NCI-H524 (cell line): ENCODE data around the gene MAP2K3.
A peak's percentile ranks its signal among the peaks of the same experiment; 100 is the strongest.

Experiments used
- DNase-seq, 2 experiments: peaks; one replicate each; lab custom pipeline; 2025; lab: John Stamatoyannopoulos, UW

Gene MAP2K3

DNA sequence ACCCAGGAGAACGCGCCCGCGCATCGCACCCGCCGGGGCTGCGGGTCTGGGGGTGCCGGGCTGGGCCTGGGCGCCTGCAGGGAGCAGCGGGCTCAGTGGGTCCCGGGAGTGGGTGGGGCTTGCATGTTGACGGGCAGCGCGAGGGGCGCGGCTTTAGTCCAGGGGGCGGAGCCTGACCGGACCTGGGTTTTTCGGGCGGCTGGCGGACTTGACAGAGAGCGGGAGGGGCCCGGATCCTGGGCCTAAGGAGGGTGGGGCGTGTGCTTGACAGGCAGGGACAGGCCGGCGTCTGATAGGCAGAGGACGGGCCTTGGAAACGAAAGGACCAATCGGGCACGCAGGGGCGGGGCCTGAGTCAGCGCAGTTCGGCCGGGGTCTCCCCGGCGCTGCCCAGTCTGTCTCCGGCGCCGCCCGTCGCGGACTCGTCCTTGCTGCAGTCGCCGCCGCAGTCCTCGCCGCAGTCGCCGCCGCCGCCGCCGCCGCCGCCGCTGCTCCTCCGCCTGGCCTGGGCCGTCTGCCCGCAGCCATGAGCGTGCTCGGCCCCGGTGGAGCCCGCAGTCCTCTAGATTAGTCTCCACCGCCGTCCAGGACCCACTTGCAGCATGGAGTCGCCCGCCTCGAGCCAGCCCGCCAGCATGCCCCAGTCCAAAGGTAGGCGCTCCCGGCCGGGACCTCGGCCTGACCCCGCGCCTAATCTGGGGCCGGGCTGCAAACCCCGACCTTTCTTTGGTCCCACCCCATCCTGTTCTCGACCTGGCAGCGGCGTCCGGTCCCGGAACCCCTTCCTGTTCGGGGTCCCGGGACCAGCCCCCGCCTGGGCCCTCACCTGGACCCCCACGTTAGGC is at the start of gene MAP2K3:
Gene MAP2K3 (plus strand): TSS at position 393 of the 845 bp plus-strand sequence. CDS start 210 bp downstream, at position 603.
- peak; percentile 99 for DNase-seq

DNA sequence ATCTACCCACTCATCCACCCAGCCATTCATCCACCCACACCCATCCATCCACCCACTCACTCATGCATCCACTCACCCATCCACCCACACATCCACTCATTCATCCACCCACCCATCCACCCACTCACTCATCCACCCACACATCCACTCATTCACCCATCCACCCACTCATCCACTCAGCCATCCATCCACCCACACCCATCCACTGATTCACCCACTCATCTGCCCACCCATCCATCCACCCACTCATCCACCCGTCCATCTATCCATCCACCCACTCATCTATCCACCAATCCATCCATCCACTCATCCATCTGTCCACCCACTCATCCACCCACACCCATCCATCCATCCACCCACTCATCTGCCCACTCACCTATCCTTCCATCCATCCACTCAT is 48.6 kb upstream of the MAP2K3 start:
- no peak for DNase-seq

DNA sequence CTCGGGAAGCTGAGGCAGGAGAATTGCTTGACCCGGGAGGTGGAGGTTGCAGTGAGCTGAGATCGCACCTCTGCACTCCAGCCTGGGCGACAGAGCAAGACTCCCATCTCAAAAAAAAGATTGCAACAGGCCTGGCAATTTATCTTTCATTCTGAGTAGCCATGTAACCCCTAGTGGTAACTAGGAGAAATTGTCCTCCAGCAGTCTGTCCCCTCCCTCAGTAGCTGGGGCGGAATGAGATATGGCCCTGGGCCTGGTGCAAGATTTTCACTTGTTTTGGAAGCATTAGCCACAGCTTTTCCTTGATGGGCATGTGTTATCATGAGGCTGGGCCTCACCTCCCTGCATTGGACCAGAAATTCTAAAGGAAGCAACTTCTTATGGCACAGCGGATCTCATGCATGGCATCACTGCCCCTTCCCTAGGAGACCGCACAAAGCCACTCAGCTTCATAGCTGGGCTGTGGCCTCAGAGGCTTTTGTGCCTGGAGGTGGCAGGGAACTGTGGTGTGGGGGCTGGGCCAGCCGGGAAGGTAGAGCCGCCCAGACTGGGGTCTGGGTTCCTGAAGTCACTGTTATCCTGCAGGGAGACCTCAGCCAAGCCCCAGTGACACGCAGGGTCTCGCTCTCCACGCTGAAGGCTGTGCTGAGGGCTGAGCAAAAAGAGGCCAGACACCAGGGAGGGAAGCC is 44.7 kb upstream of the MAP2K3 start:
- peak in 1 of 2 experiments; percentile 21 for DNase-seq

DNA sequence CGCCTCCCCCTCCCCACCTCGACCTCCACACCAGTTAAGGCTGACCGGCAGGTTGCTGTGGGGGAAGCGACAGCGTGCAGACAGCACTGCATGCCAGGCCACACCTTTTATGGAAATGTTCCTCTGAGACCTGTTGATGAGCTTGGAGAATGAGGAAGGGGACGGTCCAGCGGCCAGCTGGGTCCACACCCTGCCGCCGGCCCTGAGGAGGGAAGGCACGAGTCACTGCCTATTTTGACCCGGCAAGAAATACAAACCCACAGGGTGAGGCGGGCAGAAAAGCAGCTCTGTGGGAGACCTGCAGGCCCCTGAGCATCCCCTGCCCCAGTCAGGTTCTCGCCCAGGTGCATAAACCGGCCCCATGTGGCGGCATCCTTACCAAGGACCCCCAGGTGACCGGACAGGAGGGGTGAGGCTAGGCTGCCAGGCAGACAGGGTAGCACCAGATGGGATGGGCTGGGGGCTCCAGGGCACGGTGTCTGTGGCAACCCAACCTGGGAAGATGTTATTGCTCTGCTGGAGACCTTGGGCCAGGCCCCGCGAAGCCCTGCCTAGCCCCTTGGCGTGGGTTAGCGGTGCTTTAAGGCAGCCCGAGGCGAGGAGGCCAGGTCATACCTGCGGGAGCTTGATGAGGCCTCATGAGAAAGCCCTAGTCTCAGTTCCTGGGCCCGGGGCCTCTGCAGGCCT is 44.0 kb upstream of the MAP2K3 start:
- DNase-seq, result no peak

DNA sequence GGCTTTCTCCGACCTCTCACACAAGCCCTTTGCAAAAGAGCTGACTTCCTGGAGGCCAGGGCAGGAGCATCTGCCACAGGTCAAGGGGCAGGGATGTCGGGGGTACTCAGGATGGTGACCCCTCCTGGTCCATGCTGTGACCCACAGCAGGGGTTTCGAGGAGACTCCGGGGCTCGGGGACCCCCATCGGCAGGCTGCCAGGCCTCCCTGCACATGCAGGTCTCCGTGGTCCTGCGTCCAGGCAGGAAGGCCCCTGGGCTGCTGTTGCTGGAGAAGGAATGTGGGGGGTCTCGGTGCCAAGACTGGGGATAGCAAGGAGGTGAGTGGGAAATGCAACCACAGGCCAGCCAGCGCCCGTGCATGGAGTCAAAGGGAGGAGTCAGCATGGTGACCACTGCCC is 42.9 kb upstream of the MAP2K3 start:
- DNase-seq, result no peak

DNA sequence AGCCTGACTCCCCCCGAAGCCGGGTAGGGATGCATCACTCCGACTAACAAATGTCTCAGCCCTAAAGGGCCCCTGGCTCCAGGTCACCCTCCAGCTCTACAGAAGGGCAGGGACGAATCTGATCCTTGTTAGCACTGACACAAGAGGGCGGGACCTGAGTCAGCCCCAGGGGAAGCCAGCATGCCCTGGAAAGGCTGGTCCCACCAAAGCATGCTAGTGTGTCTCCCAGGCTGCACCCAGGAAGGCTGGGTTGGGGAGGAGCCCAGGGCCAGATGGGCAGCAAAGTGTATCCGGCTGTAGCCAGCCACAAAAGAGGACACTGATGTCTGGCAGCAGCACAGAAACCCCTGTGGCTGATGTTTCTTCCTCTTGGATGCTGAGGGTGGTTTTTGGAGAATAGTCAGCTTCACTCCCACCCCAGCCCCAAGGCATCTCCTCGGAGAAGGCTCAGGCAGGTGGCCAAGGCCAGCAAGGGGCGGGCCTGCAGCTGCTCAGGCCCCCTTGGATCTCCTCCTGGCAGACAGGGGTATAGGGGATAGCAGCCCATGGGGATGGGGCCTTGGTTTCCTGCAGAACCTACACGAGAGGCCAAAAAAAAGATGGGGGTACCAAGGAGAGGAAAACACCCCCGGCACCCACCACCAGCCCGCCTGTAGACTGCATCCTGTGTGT is 42.3 kb upstream of the MAP2K3 start:
- no peak for DNase-seq

DNA sequence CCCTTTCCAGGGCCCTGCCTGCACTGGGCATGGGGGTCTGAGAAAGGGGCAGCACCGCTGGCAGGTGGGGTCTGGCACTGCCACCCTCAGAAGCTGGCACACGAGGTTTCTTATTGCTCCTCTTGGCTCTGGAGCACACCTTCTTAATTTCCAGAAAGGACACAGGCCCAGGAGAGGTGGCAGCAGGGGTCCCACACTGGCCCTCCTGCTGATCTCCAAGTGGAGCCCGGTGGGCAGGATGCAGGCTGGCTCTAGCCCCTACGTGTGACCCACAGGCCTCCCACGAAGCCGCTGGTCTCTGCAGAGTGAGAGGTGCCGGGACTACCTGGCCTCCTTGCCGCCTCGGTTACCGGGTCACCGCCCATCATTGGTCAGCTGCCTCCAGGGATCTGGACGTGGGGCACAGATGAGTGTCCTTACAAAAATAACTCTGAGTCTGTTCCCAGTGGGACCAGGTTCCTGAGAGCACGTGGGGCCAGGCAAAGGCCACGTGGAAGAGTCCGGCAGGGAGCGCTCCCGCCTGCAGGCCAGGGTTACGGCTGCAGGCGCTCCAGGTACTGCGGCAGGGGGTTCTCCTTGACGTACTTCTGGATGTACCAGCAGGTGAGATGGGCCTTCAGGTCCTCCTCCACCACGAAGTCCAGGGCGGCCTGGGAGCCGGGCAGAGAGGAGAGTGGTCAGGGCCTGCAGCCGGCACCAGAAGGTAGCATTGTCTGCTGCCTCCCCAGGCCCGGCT is 41.6 kb upstream of the MAP2K3 start:
- no peak for DNase-seq

DNA sequence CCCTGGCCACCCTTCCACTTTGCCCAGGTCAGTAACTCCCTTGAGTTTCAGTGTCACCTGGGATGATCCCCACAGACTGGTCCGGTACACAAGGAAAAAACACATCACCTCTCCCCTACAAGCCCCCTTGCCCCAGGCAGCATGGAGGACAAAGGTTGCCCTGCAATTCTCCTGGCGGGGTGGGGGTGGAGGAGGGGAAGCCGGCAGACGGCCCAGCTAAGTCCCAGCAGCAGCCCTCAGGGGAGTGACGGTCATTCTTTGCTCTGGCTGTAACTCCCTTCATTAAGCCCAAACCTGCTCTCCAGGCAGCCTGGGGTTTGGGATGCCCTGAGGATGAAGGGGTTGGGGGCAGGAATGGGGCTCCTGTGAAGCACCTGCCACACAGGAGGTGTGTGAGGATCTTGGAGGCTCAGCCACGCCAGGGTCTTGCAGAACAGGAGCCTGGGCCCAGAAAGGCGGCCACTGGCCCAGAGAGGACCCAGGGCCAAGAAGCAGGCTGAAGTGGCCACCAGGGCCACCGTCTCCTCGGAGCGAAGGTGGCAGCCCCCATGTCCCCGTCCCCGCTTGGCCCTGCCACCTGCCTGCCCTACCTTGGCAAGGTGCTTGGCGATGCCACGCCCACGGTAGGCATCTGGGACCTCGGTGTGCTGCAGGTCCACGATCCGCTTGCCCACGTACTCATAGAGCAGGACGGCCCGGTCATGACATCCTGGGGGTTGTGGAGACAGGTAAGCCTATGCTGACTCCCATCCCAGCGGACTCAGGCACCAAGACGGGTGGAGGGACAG is 40.8 kb upstream of the MAP2K3 start:
- DNase-seq, result no peak

DNA sequence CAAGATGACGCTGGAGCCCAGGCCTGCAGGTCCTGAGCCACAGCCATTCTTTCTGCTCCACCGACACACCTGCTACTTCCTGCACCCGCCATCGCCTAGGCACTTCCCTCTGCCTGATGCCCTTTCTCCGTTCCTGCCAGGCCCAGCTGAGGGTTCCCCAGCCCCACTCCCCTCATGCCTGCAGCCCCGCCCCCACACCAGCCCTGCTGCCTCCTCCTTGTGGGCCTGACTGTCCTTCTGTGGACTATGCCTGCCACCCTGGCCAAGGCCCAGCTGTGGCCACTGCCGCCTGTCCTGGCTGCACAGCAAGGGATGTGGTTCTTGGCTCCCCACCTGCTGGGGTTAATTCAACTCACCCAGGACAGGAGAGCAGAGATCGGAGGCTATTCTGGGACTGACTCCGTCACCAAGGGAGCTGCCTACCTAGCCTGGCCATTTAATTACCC is 38.8 kb upstream of the MAP2K3 start:
- DNase-seq, result no peak

DNA sequence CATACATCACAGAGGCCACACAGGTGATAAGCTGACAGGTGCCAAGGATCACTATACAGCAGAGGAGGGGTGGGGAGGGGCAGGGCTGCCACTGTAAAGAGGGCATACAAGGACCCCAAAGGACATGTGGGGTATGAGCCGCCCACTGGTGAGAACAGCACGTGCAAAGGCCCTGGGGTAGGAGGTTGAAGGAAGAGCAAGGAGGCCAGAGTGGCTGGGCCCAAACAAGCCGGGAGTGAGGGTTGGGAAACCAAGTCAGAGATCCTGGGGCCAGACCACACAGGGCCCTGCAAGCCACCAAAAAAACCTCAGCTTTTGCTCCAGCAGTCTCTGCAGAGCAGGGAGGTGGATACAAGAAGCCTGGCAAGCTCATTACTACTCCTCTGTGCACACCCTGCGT is 37.8 kb upstream of the MAP2K3 start:
- no peak for DNase-seq

DNA sequence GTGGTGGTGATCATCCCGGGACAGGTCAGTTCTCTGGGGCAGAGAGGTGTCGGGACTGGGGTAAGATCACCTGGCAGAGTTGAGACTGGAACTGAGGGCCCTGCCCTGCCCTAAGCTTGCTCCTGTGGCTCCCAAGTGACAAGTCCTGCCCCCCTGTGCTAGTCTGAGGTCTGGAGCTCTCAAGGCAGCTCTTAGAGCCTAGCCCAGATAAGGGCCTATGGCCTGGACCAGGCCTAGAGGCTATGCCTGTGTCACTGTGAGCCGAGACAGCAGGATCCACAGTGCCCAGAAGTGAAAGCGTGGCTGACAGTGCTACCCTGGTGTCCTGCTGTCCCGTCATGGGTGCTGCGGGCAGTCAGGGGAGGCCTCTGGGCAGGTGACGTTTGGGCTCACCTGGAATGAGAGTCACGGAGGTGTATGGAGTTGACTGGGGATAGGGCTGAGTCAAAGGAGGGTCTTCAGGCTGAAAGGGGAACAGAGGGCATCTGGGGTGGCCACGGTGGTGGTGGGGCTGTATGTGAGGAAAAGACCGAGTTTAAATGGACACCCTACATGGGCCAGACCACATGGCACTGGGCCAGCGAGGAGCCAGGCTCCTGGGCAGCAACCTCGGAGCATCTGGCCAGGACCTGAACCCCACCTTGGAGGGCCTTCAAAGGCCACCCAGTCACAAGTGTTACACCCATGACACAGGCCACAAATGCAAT is 36.8 kb upstream of the MAP2K3 start:
- no peak for DNase-seq

DNA sequence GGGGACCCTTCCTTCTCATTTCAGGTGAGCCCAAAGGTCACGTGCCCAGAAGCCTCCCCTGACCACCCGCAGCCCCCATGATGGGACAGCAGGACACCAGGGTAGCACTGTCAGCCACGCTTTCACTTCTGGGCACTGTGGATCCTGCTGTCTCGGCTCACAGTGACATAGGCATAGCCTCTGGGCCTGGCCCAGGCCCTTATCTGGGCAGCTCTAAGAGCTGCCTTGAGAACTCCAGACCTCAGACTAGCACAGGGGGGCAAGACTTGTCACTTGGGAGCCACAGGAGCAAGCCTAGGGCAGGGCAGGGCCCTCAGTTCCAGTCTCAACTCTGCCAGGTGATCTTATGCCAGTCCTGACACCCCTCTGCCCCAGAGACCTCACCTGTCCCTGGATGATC is 36.0 kb upstream of the MAP2K3 start:
- no peak for DNase-seq

DNA sequence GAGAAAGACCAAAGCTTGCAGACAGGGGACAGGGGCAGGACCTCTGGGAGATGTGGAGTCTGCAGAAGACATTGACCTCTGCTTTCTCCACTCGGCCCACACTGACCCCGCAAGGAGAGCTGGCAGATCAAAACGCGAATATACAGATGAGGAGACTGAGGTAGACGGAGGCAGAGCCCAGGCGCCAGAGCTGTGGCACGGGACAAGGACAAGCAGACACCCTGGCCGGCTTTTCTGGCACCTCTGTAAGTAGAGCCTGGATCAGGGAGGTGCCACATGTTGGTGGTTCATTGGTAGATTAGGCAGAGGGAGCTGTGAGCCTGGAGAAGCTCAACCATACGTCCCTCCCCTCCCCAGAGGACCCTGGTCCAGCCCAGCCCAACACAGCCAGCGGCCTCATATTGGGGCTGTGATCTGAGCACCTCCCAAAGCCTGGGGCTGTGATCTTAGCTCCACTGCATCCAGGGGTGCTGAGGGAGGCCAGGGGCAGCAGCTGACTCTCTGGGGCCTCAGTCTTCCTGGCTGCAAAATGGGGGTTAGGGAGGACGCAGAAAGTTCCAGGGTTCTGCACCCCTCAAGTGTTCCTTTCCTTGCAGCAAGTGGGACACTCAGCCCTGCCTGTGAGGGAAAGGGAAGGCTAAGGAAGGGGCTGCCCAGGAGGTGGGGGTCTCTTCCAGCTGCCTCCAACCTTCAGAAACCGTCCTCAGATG is 35.3 kb upstream of the MAP2K3 start:
- DNase-seq, result no peak

DNA sequence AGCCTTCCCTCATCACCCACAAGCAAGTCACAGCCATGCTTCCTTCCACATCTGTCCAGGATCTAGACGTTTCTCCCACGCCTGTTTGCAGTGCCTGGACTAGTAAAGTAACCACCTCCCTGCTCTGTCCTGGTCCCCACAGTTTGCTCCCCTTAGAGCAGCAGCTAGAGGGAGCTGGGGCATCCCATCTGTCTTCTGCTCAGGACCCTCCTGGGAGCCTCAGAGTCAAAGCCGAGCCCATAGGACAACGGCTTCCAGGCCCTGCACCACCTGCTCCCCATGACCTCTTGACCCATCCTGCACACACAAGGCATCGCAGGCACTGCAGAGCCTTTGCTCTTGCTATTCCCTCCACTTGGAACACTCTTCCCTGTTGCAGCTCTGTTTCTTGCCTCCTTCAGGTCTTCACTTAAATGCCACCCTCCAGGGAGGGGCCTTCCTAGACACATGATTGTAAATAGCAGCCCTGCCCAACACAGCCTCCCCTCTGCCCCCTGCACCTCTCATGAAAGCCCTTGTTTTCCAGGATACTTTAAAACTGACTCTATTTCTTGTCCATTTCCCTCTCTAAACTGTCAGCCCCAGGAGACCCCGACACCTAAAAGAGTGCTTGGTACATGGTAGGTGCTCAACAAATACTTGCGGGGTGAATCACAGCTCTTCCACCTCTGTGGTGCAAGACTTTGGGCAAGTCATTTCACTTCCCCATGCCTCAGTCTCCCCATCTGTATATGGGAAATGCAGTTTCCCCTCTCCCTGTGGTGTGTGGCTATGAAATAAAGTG is 34.4 kb upstream of the MAP2K3 start:
- peak in 1 of 2 experiments; percentile 50 for DNase-seq

DNA sequence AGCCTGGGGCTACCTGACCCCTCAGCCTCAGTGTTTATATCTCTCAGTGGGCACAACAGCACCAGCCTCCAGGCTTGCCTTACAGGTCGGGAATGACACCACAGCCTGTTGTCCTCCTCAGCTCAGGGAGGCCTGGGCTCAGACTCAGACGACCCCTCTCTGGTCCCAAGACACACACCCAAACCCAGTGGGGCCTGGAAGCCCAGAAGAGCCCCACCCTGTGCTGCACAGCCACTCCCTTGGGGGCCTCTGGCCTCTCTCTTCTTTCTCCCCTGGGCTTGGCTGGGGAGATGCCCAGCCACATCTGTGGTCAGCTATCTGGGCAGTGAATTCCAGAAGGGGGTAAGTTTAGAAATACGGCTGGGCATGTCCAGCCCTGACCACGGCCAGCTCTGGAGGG is 33.7 kb upstream of the MAP2K3 start:
- DNase-seq, result no peak

DNA sequence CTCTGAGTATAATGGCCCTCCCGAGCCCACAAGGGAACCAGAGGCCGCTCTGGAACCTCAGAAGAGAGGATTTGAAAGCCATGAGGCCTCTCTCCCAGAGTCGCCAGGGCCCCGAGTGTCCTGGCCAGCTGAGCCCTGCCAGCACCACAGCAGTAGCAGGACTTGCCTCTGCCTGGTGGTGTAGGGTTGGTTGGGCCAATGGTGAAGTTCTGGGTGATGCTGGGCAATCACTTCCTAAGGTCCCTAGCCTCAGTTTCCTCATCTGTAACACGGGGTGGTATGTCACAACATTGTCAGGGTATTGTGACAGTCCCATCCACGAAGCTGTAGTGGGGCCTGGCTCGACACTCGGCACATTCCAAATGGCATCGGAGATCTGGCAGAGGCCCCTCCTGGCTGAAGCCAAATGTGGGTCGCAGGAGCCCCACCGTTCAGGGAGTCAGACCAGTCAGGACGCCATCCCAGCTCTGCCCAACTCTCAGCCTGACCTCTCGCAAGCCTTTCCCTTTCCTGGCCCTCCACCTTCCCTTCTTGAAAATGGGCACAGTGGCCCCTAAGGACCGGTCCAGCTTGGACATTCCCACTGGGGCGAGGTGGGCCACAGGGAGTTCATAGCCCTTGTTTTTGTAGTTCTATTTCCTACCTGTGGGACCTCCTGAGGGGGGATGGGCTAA is 33.0 kb upstream of the MAP2K3 start:
- DNase-seq, result no peak

DNA sequence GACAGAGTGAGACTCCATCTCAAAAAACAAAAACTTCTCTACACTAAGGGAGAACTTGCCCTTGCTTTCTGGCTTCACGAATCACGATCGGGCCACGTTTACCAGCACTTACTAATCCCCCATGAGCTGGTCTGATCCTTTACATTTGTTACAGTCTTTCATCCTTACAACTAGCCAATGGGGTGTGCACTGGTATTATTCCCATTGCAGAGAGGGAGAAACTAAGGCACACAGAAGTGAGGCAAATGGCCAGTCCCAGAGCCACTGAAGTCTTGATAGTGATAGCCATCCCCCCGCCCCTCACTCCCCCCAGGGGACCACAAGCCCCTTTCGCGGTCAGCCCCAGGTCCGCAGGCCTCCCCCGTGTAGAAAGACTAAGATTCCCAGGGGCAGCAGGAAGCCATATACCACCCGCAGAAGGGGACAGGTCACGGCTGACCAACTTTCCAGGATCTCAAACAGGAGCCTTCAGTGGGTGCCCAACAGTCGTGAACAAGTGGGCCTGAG is 32.2 kb upstream of the MAP2K3 start:
- no peak for DNase-seq
